Upper lobe of left lung (tissue), 6 donors: ENCODE data around the gene SDCBP2. TPM values are rescaled to one million over a fixed set of nuclear protein-coding genes. Genes with fewer than 3 reads are reported as not detected.

Experiments used
- ATAC-seq, 2 donors: fragments of 200-7000 bp; cut with Tn5 transposase; one replicate each; pipeline ENCODE4 v1.9.1; 2022; ENCODE audit warnings: mild to moderate bottlenecking in 2 of 2, moderate library complexity in 2 of 2; ENCODE audit not compliant: low FRiP score in 2 of 2
- DNase-seq, 2 donors: peaks; one replicate each; pipeline ENCODE4 v3.0.0-alpha.2; 2019 to 2020
- H3K27ac ChIP-seq, 4 donors: fragments of 200-600 bp; sonication (generic); one replicate each; pipeline ENCODE4 v1.5.1; 2016 to 2019
- H3K27me3 ChIP-seq, 4 donors: fragments of 200-600 bp; sonication (generic); one replicate each; pipeline ENCODE4 v1.5.1; 2017 to 2019
- H3K36me3 ChIP-seq, 4 donors: fragments of 200-600 bp; sonication (generic); one replicate each; pipeline ENCODE4 v1.5.1; 2016 to 2019
- H3K4me1 ChIP-seq, 4 donors: fragments of 200-600 bp; sonication (generic); one replicate each; pipeline ENCODE4 v1.5.1; 2018 to 2019
- H3K4me3 ChIP-seq, 4 donors: fragments of 200-600 bp; sonication (generic); one replicate each; pipeline ENCODE4 v1.5.1; 2017 to 2019; ENCODE audit warnings: mild to moderate bottlenecking in 2 of 4, moderate library complexity in 1 of 4
- H3K9me3 ChIP-seq, 4 donors: fragments of 200-600 bp; sonication (generic); one replicate each; pipeline ENCODE4 v1.5.1; 2018 to 2019
- EP300 ChIP-seq, 4 donors: sonication (generic); formaldehyde crosslinking; IDR thresholded peaks; one replicate each; pipeline ENCODE4 v1.5.1; 2017; ENCODE audit warnings: antibody characterized with exemption in 4 of 4, control low read depth in 2 of 4
- POLR2A ChIP-seq, 4 donors: fragments of 450-650 bp; IDR thresholded peaks; one replicate each; pipeline ENCODE4 v1.5.1; 2016 to 2017; ENCODE audit warnings: antibody characterized with exemption in 4 of 4, mild to moderate bottlenecking in 2 of 4
- POLR2AphosphoS5 ChIP-seq, 2 donors: sonication (generic); formaldehyde crosslinking; IDR thresholded peaks; one replicate each; pipeline ENCODE4 v1.5.1; 2017; ENCODE audit warnings: antibody characterized with exemption in 2 of 2
- WGBS, 2 donors: methylation state at CpG; one replicate each; pipeline ENCODE4 v1.1.5; 2017 to 2018; 5-methylcytosine and 5-hydroxymethylcytosine counted together
- total RNA-seq, 6 donors: library from RNA; depleted of rRNA in 4 of 6; stranded (reverse); fragments of >200 nt in 4 of 6; gene quantifications; one replicate each; pipeline versions ENCODE4 v1.1.0 to v1.2.1, GENCODE V29; 2016 to 2021
- TF ChIP-seq, protein P1 (sequence below), 6 experiments: fragments of 450-650 bp in 4 of 6; fragments of 200-600 bp in 2 of 6; sonication (generic) in 2 of 6; IDR thresholded peaks; one replicate each; pipeline ENCODE4 v1.5.1; 2016 to 2019; ENCODE audit warnings: antibody characterized with exemption in 6 of 6
- donor health status: DM: no; HTN: no; CAD: no; lungs with moderate emphysema.
- donor health status: DM: no; HTN: yes; CAD: no; lungs with severe emphysema.

Gene SDCBP2
- total RNA-seq, 6 donors from 2014 or later = 6.3 to 34.0 (median 15.9) TPM

- Histone ChIP-seq H3K9me3 (no peaks in the 10 kb centered on the region), H3K36me3 (peaks cover 0 to 34% (median 6%) of the 10 kb centered on the region in 4 donors), H3K4me3 (no peak overlapping the region), H3K27me3 (no peaks in the 10 kb centered on the region), H3K4me1 (peaks cover under 1 to 2% (median 1%) of the 10 kb centered on the region in 4 donors), H3K27ac (no peak overlapping the region)
- DNase-seq = peak in 1 of 2 donors; percentile 72
- ATAC-seq = no peak
- WGBS, 2 donors = 81 to 90% methylated on average over 7 to 12 of the region's 13 CpGs
- TF ChIP-seq, protein P1, sequence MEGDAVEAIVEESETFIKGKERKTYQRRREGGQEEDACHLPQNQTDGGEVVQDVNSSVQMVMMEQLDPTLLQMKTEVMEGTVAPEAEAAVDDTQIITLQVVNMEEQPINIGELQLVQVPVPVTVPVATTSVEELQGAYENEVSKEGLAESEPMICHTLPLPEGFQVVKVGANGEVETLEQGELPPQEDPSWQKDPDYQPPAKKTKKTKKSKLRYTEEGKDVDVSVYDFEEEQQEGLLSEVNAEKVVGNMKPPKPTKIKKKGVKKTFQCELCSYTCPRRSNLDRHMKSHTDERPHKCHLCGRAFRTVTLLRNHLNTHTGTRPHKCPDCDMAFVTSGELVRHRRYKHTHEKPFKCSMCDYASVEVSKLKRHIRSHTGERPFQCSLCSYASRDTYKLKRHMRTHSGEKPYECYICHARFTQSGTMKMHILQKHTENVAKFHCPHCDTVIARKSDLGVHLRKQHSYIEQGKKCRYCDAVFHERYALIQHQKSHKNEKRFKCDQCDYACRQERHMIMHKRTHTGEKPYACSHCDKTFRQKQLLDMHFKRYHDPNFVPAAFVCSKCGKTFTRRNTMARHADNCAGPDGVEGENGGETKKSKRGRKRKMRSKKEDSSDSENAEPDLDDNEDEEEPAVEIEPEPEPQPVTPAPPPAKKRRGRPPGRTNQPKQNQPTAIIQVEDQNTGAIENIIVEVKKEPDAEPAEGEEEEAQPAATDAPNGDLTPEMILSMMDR (IDR thresholded peaks at IDR 0.05) = no peak
- no peak for TF ChIP-seq POLR2AphosphoS5 (IDR thresholded peaks at IDR 0.05)
- TF ChIP-seq EP300 (IDR thresholded peaks at IDR 0.05) = no peak
- TF ChIP-seq POLR2A (IDR thresholded peaks at IDR 0.05) = no peak
Observed at GRCh38 chr20:1308067-1308701, 20.8 kb downstream of the SDCBP2 start.

DNA sequence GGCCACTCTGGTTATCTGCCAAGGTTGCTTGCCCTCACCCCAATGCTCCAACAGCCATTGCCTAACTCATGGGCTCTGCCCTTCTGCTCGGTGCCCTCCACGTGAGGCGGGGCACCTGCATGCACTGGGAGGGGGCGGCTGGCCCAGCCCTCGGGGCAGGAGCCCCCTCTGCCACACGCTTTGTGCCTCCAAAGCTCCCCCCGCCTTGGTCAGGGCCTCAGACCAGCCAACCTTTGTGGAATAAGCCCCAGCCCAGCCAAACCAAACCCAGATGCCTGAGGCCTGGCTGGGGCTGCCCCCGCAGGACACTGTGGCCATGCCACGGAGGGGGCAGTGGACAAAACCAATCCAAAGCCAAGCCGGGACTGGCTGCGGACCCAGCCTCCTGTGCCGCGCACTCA lies 21.4 kb downstream of the SDCBP2 start:
- TF ChIP-seq POLR2AphosphoS5 (IDR thresholded peaks at IDR 0.05) = no peak
- TF ChIP-seq, protein P1 (IDR thresholded peaks at IDR 0.05) = no peak
- TF ChIP-seq EP300 (IDR thresholded peaks at IDR 0.05) = no peak
- no peak for TF ChIP-seq POLR2A (IDR thresholded peaks at IDR 0.05)
- peaks cover 0 to 34% (median 6%) of the 10 kb centered on the region in 4 donors for H3K36me3 ChIP-seq
- no peaks in the 10 kb centered on the region for H3K4me1 ChIP-seq
- no peak overlapping the region for H3K27ac ChIP-seq
- WGBS, 2 donors = 90 to 97% methylated on average over 12 of the region's 13 CpGs
- H3K9me3 ChIP-seq = no peaks in the 10 kb centered on the region
- no peaks in the 10 kb centered on the region for H3K27me3 ChIP-seq
- H3K4me3 ChIP-seq = no peak overlapping the region
- DNase-seq (peak in 1 of 2 donors; percentile 58), ATAC-seq (no peak)

DNA sequence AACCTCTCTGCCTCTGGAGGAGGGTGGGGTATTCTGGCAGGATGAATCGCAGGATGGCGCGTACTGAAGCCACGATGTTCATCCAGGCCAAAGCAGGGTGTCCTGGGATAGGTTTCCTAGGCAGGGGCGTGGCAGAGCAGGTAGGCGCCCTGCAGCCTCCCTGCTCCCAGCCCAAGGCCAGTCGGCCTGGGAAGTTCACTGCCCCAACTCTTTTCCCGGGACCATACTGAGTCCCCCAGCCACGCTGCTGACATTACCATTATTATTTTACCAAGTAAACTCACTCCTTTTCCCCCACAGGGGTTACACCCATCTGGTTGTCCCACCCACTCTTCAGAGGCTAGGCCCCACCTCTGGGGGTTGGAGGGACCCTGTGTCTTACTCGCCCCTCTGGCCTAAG lies 21.8 kb downstream of the SDCBP2 start:
- H3K36me3 ChIP-seq = peaks cover 0 to 34% (median 6%) of the 10 kb centered on the region in 4 donors
- no peak for ATAC-seq
- TF ChIP-seq EP300 (IDR thresholded peaks at IDR 0.05) (no peak), POLR2AphosphoS5 (IDR thresholded peaks at IDR 0.05) (no peak)
- H3K4me1 ChIP-seq = no peaks in the 10 kb centered on the region
- H3K9me3 ChIP-seq = no peaks in the 10 kb centered on the region
- H3K27ac ChIP-seq = no peak overlapping the region
- 88 to 89% methylated on average over 7 to 10 of the region's 10 CpGs for WGBS, 2 donors
- no peak overlapping the region for H3K4me3 ChIP-seq
- DNase-seq = no peak
- H3K27me3 ChIP-seq = no peaks in the 10 kb centered on the region

- Histone ChIP-seq H3K4me1 (no peaks in the 10 kb centered on the region), H3K9me3 (no peaks in the 10 kb centered on the region), H3K36me3 (peaks cover 0 to 34% (median 6%) of the 10 kb centered on the region in 4 donors), H3K27me3 (no peaks in the 10 kb centered on the region), H3K27ac (no peak overlapping the region), H3K4me3 (no peak overlapping the region)
- 80 to 84% methylated on average over 13 to 14 of the region's 14 CpGs for WGBS, 2 donors
- TF ChIP-seq EP300 (IDR thresholded peaks at IDR 0.05) (no peak), POLR2A (IDR thresholded peaks at IDR 0.05) (no peak), POLR2AphosphoS5 (IDR thresholded peaks at IDR 0.05) (no peak)
- TF ChIP-seq, protein P1 (IDR thresholded peaks at IDR 0.05) = no peak
- ATAC-seq (no peak), DNase-seq (peak in 1 of 2 donors; percentile 63)
Observed at GRCh38 chr20:1306316-1307135, 22.4 kb downstream of the SDCBP2 start.

DNA sequence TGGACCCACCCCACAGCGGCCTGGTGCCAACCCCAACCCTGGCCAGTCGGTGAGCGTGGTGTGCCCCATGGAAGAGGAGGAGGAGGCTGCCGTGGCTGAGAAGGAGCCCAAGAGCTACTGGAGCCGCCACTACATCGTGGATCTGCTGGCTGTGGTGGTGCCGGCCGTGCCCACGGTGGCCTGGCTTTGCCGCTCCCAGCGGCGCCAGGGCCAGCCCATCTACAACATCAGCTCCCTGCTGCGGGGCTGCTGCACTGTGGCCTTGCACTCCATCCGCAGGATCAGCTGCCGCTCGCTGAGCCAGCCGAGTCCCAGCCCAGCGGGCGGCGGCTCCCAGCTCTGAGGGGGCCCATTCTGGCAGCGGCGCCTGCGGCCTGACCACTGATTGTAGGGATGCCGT lies 23.2 kb downstream of the SDCBP2 start:
- DNase-seq (peak in 1 of 2 donors; percentile 76), ATAC-seq (no peak)
- no peak overlapping the region for H3K27ac ChIP-seq
- no peaks in the 10 kb centered on the region for H3K9me3 ChIP-seq
- 93 to 95% methylated on average over 20 to 24 of the region's 24 CpGs for WGBS, 2 donors
- no peaks in the 10 kb centered on the region for H3K4me1 ChIP-seq
- no peaks in the 10 kb centered on the region for H3K27me3 ChIP-seq
- H3K4me3 ChIP-seq = no peak overlapping the region
- no peak for TF ChIP-seq POLR2A (IDR thresholded peaks at IDR 0.05)
- no peak for TF ChIP-seq EP300 (IDR thresholded peaks at IDR 0.05)
- peaks cover 0 to 37% (median 6%) of the 10 kb centered on the region in 4 donors for H3K36me3 ChIP-seq
